ENCODE measurements around the gene NDUFS6.

DNA sequence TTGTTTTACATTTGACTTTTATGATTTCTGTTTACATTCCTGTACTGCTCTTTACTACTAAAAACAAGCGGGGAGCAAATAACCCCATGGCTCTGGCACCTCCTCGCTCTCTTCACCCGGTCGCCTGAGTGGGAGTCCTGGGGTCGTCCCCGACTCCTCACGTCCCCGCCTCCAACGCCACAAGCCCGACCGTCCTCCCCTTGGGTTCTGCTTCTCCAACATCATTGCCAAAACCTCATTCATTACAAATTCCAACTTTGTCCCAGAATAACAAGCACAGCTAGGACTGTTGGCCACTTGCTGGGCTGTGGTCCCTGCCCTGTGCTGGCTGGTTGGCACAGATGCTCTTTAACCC, 36.6 kb upstream of the NDUFS6 start:
- TF ChIP-seq, protein P1, sequence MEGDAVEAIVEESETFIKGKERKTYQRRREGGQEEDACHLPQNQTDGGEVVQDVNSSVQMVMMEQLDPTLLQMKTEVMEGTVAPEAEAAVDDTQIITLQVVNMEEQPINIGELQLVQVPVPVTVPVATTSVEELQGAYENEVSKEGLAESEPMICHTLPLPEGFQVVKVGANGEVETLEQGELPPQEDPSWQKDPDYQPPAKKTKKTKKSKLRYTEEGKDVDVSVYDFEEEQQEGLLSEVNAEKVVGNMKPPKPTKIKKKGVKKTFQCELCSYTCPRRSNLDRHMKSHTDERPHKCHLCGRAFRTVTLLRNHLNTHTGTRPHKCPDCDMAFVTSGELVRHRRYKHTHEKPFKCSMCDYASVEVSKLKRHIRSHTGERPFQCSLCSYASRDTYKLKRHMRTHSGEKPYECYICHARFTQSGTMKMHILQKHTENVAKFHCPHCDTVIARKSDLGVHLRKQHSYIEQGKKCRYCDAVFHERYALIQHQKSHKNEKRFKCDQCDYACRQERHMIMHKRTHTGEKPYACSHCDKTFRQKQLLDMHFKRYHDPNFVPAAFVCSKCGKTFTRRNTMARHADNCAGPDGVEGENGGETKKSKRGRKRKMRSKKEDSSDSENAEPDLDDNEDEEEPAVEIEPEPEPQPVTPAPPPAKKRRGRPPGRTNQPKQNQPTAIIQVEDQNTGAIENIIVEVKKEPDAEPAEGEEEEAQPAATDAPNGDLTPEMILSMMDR (IDR thresholded peaks at IDR 0.05) = no peak
- no peak for TF ChIP-seq POLR2A (IDR thresholded peaks at IDR 0.05)

All from lower leg skin (tissue), 3 donors.